Aorta (tissue), 5 donors: Measurements from ENCODE around the gene RPS19BP1. TPM values are rescaled to one million over a fixed set of nuclear protein-coding genes. Genes with fewer than 3 reads are reported as not detected.
A peak's percentile ranks its signal among the peaks of the same experiment; 100 is the strongest.

Experiments
- ATAC-seq: fragments of 200-7000 bp; cut with Tn5 transposase; one replicate; pipeline ENCODE4 v1.9.1; 2022; ENCODE audit warnings: moderate library complexity; ENCODE audit not compliant: low FRiP score
- DNase-seq, 2 donors: peaks; one replicate each; pipeline ENCODE4 v3.0.0-alpha.2; 2020
- H3K27ac ChIP-seq, 2 donors: one replicate each; pipeline ENCODE4 v1.5.1; 2013; ENCODE audit warnings: low read length in 2 of 2, mild to moderate bottlenecking in 2 of 2, moderate library complexity in 2 of 2, control low read depth in 1 of 2, inconsistent platforms in 1 of 2, low read depth in 1 of 2
- H3K27me3 ChIP-seq, 2 donors: one replicate each; pipeline ENCODE4 v1.6.1; 2013; ENCODE audit warnings: control low read depth in 1 of 2, low read length in 1 of 2, mild to moderate bottlenecking in 1 of 2, moderate library complexity in 1 of 2; ENCODE audit not compliant: insufficient read depth in 2 of 2, control insufficient read depth in 1 of 2
- H3K36me3 ChIP-seq, 2 donors: one replicate each; pipeline ENCODE4 v1.6.1; 2013; ENCODE audit warnings: control low read depth in 1 of 2, low read length in 1 of 2, mild to moderate bottlenecking in 1 of 2; ENCODE audit not compliant: insufficient read depth in 2 of 2, control insufficient read depth in 1 of 2
- H3K4me1 ChIP-seq, 2 donors: one replicate each; pipeline ENCODE4 v1.6.1; 2013; ENCODE audit warnings: low read length in 2 of 2, control low read depth in 1 of 2, mild to moderate bottlenecking in 1 of 2, moderate library complexity in 1 of 2; ENCODE audit not compliant: insufficient read depth in 2 of 2, control insufficient read depth in 1 of 2
- H3K4me3 ChIP-seq, 2 donors: one replicate each; pipeline ENCODE4 v1.5.1; 2013; ENCODE audit warnings: low read length in 2 of 2, control low read depth in 1 of 2, mild to moderate bottlenecking in 1 of 2
- H3K9me3 ChIP-seq: one replicate; pipeline ENCODE4 v1.6.1; 2013; ENCODE audit warnings: mild to moderate bottlenecking, low read length; ENCODE audit not compliant: control insufficient read depth
- WGBS, 2 donors: extraction: QIAGEN DNeasy Blood & Tissue Kit; methylation state at CpG; one replicate each; pipeline ENCODE4 v1.1.7; 2013; 5-methylcytosine and 5-hydroxymethylcytosine counted together
- intact Hi-C, 2 donors: fragments of 100-400 bp; cut with DNase I; formaldehyde crosslinking; loops; one replicate each; pipeline versions ENCODE4 v1.14.2 to v1.15.0; 2022
- polyA plus RNA-seq, 2 donors: library from polyadenylated mRNA; stranded (reverse); fragments of 200-250 nt; gene quantifications; one replicate each; pipeline ENCODE4 v1.2.3, GENCODE V29; 2013
- total RNA-seq, 2 donors: library from RNA; stranded (reverse); fragmentation: NEBNext Ultra II Directional; extraction: Animal tissue kit (Norgen Biotek cat#: 25700); gene quantifications; one replicate each; pipeline ENCODE4 v1.2.1, GENCODE V29; 2021
- donor health status: healthy with polysubstance abuse.
- donor health status: Bipolar disorder and iron deficiency.
- donor health status: DM: no; HTN: no; CAD: no.
- donor health status: DM: no; HTN: no; CAD: no.
- donor health status: DM: yes; HTN: yes; CAD: no.

RPS19BP1 gene
- total and polyA plus RNA-seq, 4 donors: 50.4 to 160 (median 105) TPM

GRCh38 chr22:39504071-39504470 lies 28.5 kb downstream of the RPS19BP1 start:
- Histone ChIP-seq H3K9me3 (no peaks in the 10 kb centered on the region), H3K4me1 (peaks cover 2 to 11% of the 10 kb centered on the region in 2 donors), H3K4me3 (no peak overlapping the region), H3K27ac (no peak overlapping the region), H3K27me3 (no peaks in the 10 kb centered on the region), H3K36me3 (peaks cover 0 to 1% of the 10 kb centered on the region in 2 donors)
- DNase-seq (peak in 1 of 2 donors; percentile 56), ATAC-seq (no peak)
- WGBS, 2 donors: 91 to 93% methylated on average over 16 of the region's 16 CpGs
- intact Hi-C loops: loop anchor here in 1 of 2 donors (5.0 kb wide), 1 partner anchor 107 kb away; the partner anchor contains the start of gene TAB1

GRCh38 chr22:39503630-39504029 lies 28.9 kb downstream of the RPS19BP1 start:
- intact Hi-C loops: loop anchor here in 1 of 2 donors (2.0 to 5.0 kb wide), 2 partner anchors 17 to 106 kb away; partner anchors contain the start of genes ATF4 and TAB1
- H3K36me3 ChIP-seq: peaks cover 0 to 1% of the 10 kb centered on the region in 2 donors
- H3K9me3 ChIP-seq: no peaks in the 10 kb centered on the region
- no peak overlapping the region for H3K27ac ChIP-seq
- peaks cover 2 to 11% of the 10 kb centered on the region in 2 donors for H3K4me1 ChIP-seq
- no peak for ATAC-seq
- H3K4me3 ChIP-seq: no peak overlapping the region
- 61 to 67% methylated on average over 6 of the region's 6 CpGs for WGBS, 2 donors
- no peak for DNase-seq
- H3K27me3 ChIP-seq: no peaks in the 10 kb centered on the region

- 7% methylated on average over 18 of the region's 18 CpGs for WGBS, 2 donors
- no peak for DNase-seq
- no peak overlapping the region for H3K27ac ChIP-seq
- ATAC-seq: no peak
- peaks cover 2 to 11% of the 10 kb centered on the region in 2 donors for H3K4me1 ChIP-seq
- H3K27me3 ChIP-seq: no peaks in the 10 kb centered on the region
- intact Hi-C loops: loop anchor here in 1 of 2 donors (2.0 to 5.0 kb wide), 2 partner anchors 18 to 106 kb away; partner anchors contain the start of genes ATF4 and TAB1
- H3K9me3 ChIP-seq: no peaks in the 10 kb centered on the region
- H3K4me3 ChIP-seq: peak overlapping the region; percentile 86 to 96
- peaks cover 0 to 1% of the 10 kb centered on the region in 2 donors for H3K36me3 ChIP-seq
Observed at GRCh38 chr22:39502789-39503409, 29.6 kb downstream of the RPS19BP1 start.

GRCh38 chr22:39502109-39502788 lies 30.3 kb downstream of the RPS19BP1 start, which contains the start of gene MIEF1:
TSS of gene MIEF1 (plus strand) at chr22:39502290. CDS start at chr22:39511295, 9,005 bp downstream.
- Histone ChIP-seq H3K4me1 (peaks cover 2 to 11% of the 10 kb centered on the region in 2 donors), H3K36me3 (peaks cover 0 to 1% of the 10 kb centered on the region in 2 donors), H3K9me3 (no peaks in the 10 kb centered on the region), H3K27ac (peak within 1 kb of the TSS in 1 of 2 donors; percentile 34), H3K4me3 (peak within 1 kb of the TSS; percentile 86 to 96), H3K27me3 (no peaks in the 10 kb centered on the region)
- intact Hi-C loops: loop anchor here in 1 of 2 donors (2.0 to 5.0 kb wide), 2 partner anchors 19 to 105 kb away; partner anchors contain the start of genes ATF4 and TAB1
- ATAC-seq (peak; percentile 98), DNase-seq (peak; percentile 99 to 100)
- 0% methylated on average over 39 to 58 of the region's 58 CpGs for WGBS, 2 donors

GRCh38 chr22:39501644-39502108 lies 30.9 kb downstream of the RPS19BP1 start:
- peak overlapping the region in 1 of 2 donors; percentile 34 for H3K27ac ChIP-seq
- H3K4me3 ChIP-seq: peak overlapping the region in 1 of 2 donors; percentile 28
- ATAC-seq (no peak), DNase-seq (no peak)
- WGBS, 2 donors: 16 to 18% methylated on average over 11 to 13 of the region's 13 CpGs
- peaks cover 0 to 1% of the 10 kb centered on the region in 2 donors for H3K36me3 ChIP-seq
- peaks cover 2 to 11% of the 10 kb centered on the region in 2 donors for H3K4me1 ChIP-seq
- intact Hi-C loops: loop anchor here in 1 of 2 donors (2.0 to 5.0 kb wide), 2 partner anchors 19 to 104 kb away; partner anchors contain the start of genes ATF4 and TAB1
- no peaks in the 10 kb centered on the region for H3K9me3 ChIP-seq
- H3K27me3 ChIP-seq: no peaks in the 10 kb centered on the region

GRCh38 chr22:39500101-39500500 lies 32.4 kb downstream of the RPS19BP1 start:
- H3K9me3 ChIP-seq: no peaks in the 10 kb centered on the region
- ATAC-seq: no peak
- H3K27me3 ChIP-seq: no peaks in the 10 kb centered on the region
- no peak overlapping the region for H3K27ac ChIP-seq
- no peak overlapping the region for H3K4me3 ChIP-seq
- intact Hi-C loops: loop anchor here in 1 of 2 donors (5.0 kb wide), 1 partner anchor 103 kb away; the partner anchor contains the start of gene TAB1
- peaks cover 0 to 1% of the 10 kb centered on the region in 2 donors for H3K36me3 ChIP-seq
- no peak for DNase-seq
- WGBS, 2 donors: 89 to 90% methylated on average over 6 of the region's 6 CpGs
- H3K4me1 ChIP-seq: peaks cover 2 to 11% of the 10 kb centered on the region in 2 donors

- Histone ChIP-seq H3K9me3 (no peaks in the 10 kb centered on the region), H3K4me1 (peaks cover 2 to 9% of the 10 kb centered on the region in 2 donors), H3K27me3 (no peaks in the 10 kb centered on the region), H3K36me3 (no peaks in the 10 kb centered on the region), H3K27ac (no peak overlapping the region), H3K4me3 (no peak overlapping the region)
- 70 to 86% methylated on average over 3 of the region's 3 CpGs for WGBS, 2 donors
- ATAC-seq (no peak), DNase-seq (no peak)
- intact Hi-C loops: loop anchor here in 1 of 2 donors (10.0 kb wide), 1 partner anchor 94 kb away; no protein-coding TSS in a partner anchor
Observed at GRCh38 chr22:39498802-39499201, 33.7 kb downstream of the RPS19BP1 start.

GRCh38 chr22:39498368-39498767 lies 34.2 kb downstream of the RPS19BP1 start:
- Histone ChIP-seq H3K36me3 (no peaks in the 10 kb centered on the region), H3K27ac (no peak overlapping the region), H3K4me1 (peaks cover 2 to 5% of the 10 kb centered on the region in 2 donors), H3K27me3 (no peaks in the 10 kb centered on the region), H3K9me3 (no peaks in the 10 kb centered on the region), H3K4me3 (no peak overlapping the region)
- ATAC-seq: no peak
- no peak for DNase-seq
- intact Hi-C loops: loop anchor here in 1 of 2 donors (10.0 kb wide), 1 partner anchor 94 kb away; no protein-coding TSS in a partner anchor
- WGBS, 2 donors: 56 to 66% methylated on average over 2 of the region's 2 CpGs
